Smooth muscle cell of the brain vasculature (primary cell): ENCODE results near the gene LHPP.
"Not testable (repeated sequence)": the region's sequence is repeated elsewhere in the genome, so short reads cannot be mapped to it uniquely, and the experiment has no call there.

Experiments
- DNase-seq: peaks from one replicate; pipeline ENCODE4 v3.0.0-alpha.2; 2012; ENCODE audit warnings: low read depth, low spot score

Gene LHPP

DNA sequence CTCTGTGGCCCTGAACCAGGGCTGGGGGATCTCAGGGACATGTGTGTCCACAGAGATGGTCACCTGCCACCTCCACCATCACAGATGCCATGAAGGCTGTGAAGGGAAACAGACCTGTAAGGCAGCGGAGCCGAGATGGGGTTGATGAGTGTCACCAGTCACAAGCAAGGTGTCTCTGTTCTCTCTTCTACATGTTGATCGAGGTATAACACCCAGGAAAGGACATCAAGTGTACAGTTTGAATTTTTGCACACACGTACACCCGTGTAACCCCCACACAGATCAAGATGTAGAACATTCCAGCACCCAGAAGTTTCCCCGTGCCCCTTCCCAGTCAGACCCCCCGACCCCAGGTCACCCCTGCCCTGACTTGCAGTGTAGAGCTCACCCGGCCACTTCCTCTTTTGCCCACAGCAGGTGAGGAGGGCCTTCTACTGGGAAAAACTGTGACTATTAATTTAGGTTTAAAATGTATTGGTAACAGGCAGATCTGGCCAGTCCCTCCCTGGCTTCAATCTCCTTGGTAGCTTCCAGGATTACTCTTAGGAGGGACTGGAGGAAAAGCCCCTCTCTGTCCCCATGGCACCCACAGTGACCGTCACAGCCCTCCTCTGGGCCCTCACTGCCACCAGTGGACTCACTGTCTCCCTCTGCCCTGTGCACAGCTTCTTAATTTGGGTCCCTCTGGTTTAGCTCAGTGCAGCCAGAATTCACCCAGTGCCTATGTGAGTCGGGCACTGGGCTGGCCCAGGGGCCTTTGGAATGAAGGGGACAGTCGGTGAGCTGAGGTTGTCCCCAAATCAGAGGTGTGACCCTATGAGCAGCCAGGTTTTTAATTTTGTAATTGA, 108.2 kb downstream of the LHPP start:
- no peak for DNase-seq

DNA sequence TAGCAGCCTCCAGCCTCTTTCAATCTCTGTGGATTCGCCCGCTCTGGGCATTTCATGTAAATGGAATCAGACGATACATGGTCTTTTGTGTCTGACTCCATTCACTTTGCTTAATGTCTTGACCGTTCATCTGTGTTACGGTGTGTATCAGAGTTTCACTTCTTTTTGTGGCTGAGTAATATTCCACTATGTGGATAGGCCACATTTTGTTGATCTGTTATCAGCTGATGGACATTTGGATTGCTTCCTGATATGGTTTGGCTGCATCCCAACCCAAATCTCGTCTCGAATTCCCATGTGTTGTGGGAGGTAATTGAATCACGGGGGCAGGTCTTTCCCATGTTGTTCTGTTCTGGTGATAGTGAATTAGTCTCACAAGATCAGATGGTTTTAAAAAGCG, 109.0 kb downstream of the LHPP start:
- DNase-seq: no peak

DNA sequence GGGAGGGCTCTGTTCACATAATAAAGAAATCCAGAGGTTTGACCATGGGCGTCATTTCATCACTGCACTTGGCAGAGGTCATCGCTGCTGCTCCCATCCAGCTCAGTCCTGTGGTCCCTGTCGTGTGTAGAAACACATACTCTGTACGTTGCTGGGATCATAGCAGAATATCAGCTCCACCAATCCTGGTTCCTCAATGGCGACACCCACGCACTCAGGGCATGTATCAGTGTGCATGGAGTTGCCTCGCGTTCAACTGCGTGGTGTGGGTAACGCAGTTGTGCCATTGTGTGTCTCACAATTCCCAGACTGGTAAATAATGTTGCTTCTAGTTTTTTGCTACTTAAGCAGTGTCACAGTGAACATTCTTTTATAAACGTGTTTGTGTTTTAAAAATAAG, 111.1 kb downstream of the LHPP start:
- DNase-seq: no peak

DNA sequence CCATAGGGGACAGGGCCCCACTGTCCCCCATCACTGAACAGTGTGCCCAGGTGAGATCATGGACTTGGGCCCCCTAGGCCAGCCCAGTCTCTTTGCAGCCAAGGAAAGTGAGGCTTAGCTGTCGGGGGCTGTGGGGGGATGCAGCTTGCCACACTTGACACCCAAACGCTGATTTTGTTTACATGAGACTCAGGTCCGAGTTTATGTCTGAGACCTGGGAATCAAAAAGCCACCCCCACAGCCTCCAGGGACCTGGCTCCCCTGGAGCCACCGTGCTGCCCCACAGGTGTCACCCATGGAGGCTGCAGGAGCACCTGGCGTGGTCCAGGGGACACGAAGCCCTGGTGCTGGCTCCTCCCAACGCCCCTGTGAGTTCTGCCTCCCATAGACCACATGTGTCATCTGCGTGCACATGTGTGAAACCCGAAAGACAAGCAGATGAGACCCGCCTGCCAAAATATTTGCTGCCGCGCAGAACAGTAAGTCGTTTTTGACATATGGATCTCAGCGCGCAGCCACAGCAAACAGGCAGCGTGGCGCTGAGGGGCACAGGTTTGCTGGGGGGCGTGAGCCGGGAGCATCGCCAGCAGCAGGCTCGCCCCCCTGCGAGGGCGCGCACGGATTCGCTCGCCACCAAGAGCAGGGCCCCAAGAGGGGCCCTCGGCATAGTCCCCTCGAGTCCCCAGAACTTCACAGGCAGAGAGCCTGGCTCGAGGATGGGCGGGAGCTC, 112.3 kb downstream of the LHPP start:
- DNase-seq: no peak

DNA sequence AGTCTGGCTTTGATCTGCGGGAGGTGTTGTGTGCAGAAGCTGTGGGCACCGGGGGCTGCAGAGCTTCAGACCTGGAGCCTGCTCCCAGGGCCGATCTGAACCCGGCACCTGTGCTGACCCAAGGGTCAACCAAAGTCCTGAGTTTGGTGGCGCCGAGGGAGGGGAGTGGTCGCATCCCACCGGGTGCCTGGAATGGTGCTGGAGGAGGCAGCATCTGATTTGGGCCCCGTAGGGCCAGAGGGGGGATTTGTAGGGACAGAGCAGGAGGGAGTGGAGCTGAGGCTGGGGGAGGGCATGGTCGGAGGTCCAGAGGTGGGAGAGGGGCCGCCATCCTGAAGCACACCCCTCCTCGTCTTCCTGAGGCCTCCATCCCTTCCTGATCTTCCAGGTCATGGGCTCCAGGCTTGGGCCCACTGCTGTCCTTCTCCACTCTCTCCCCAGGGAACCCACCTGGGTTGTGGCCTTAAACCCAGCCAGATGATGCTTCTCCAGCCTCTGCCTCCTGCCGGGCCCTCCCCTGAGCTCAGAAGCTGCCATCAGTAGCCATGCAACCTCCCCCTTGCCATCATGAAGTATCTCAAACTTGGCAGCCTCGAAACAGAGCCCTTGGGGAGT, 112.9 kb downstream of the LHPP start:
- DNase-seq: no peak

DNA sequence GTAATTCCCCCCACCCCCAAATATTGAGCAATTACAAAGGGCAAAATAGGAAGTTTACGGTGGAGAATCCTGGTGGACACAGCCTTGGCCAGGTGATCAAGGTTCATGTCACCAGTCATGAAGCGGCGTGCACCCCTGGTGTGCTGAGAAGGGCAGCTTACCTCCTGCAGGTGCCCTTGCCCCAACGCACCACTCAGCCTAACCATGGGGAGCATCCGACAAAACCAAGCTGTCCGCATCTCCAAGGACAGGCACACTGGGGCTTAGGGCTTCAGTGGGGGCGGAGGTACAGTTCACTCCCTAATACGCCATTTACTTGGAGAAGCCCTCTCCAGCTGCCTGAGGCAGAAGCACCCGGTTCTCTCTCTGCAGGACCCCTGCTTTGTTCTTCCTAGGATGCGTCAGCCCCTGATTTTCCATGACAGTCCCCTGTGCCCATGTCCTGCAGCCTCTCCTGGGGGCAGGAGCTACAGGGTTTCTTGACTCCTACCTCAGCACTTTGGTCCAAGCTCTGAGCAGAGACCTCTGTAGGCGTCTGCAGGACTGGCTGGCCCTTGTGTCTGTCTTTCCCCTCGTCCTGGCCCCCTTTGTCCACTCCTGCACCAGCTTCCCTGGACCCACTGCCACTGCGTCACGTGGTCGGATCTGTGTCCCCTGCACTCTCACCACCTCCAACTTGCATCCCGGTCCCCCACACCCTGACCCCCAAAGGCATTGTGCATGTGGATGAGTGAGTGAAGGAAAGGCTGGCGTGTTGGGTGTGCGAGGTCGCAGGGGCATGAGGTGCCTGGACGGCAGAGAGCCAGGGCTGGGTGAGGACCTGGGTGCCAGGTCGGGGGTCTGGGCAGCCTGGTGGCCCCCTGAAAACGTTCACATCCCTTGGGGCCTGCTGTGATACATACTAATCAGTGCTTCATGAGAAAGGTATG, 113.7 kb downstream of the LHPP start:
- DNase-seq: no peak

DNA sequence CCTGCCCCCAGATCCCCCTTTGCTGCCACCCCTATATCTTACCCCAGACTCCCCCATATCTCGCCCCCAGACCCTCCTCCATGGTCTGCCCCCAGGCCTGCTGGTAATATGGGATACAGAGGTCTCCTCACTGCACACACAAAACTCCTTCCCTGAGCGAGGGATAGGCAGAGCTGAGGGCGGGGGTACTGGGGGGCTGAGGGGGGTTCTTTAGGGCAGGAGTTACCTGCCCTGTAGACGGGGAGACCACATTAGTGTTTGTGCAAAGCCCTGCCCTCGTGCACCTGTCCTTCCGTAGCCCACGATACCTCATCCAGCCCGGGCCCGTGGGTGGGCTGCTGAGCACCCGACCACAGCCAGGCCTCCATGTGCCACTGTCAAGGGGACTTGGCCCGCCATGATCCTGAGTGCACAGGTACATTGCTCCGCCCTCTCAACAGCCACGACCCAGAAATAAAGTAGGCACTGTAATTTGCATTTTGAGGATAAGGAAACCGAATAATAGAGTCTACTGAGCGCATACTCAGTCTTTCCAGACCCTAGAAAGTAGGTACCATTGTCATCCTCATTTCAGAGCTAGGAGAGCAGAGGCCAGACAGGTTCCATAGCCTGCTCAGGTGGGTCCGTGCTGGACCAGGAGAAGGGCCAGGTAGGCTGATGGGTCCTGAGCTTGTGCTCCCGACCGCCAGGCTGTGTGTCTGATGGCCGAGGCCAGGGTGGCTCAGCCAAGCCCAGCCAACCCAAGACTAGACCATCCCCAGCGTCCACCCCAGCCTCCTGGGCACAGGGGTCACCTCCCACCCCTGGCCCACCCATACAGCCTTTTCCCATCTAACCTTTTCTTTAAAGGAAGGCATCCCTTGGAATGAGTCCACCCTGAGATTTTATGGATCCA, 115.2 kb downstream of the LHPP start:
- DNase-seq: no peak

DNA sequence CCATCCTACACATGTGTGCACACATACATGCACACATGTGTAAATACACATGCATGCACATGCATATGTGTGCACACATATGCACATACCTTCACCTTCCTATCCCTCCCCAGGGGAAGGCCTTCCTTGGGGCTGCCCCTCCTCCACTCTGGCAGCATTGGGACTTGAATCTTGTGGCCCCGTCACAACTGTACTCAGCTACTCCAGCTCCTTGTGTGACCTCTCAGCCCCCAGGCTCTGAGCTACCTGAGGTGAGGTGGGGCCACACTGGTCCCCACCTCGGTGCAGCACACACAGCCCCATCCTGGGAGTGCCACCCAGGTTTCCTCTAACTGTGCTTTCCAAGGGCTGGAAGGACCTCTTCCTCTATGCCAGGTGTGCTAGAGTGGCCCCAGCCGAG, 116.0 kb downstream of the LHPP start:
- DNase-seq: no peak

DNA sequence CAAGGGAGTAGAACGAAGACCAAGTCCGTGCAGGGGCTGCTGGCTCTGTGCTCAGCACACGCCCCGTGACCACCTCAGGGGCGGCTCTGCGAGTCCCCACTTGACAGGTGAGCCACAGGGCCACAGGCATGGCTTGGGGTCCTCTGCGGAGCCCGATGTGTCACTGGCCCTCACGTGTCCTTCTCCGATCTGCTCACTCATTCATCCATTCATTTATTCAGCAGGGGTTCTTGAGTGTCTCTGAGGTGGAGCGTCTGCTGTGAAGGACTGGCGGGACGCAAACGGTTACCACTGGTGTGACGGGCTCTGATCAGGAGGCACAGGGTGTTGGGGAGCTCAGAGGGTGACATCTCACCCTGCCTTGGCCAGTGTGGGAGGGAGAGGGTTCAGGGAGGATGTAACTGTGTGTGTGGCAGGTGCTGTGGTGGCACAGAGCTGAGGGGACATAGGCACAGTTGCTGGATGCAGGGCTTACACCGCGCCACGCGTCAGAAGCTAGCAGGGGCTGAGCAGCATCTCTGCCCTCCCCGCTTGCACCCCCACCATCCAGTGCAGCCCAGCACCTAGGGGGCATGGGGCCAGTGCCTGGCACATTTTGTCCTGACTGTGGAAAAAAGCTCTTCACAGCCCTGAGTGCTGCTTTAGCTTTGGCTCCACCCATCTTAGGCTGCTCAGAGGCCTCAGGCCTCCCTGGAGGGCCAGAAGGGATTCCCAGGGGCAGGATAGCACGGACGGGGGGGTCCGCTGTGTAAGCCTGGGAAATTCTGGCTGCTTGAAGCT, 116.8 kb downstream of the LHPP start:
- DNase-seq: no peak

DNA sequence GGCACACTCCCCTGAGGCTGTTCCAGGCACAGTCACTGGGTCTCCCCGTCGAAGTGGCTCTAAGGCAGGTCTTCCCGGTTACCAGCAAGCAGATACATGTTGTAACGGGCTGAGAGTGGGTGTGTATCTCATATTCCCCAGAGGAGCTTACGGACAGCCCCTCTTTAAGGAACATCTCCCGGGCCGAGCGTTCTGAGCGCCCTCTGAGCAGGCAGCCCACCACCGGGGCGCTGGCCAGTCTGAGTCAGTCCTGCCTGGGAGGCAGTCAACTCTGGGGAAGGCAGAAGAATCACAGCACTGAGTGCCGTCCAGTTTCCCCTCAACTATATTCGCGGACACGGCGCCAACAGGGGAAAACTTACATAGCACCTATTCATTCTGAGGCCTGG, 117.4 kb downstream of the LHPP start:
- no peak for DNase-seq

DNA sequence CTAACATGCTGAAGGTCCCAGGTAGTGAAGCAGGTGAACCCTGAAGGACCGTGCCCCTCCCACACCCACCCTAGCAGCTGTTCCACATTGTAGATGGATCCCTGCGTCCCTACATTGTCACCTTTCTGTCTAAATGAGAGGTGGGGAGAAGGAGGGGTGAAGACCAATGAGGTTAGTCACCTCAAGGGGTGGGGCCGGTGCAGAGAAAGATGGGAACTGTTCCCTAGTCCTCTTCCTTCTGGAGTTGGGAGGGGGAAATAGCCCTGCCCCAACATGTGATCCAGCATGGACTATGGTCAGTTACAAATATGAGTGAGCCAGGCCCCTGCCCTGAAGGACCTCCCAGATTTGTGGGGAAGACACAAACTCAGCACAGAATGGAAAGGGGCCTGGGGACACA, 124.5 kb downstream of the LHPP start:
- DNase-seq: no peak

DNA sequence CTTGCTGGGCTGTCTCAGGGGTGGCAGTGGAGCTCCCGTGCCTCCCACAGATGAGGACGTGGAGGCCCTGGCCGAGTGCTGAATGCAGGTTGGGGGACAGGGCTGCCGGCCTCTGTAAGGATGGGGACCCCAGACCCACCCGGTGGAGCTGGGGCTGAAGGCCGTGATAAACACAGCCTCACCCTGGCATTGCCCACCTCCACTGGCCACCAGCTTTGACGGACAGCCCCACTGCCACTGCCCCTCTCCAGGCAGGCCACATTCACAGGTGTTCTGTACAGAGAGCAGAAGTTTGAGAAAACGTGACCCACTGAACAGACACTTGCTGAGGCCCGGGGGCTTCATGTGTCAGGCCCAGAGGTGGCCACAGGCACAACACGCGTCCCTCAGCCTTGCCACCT, 126.2 kb downstream of the LHPP start:
- DNase-seq: no peak

DNA sequence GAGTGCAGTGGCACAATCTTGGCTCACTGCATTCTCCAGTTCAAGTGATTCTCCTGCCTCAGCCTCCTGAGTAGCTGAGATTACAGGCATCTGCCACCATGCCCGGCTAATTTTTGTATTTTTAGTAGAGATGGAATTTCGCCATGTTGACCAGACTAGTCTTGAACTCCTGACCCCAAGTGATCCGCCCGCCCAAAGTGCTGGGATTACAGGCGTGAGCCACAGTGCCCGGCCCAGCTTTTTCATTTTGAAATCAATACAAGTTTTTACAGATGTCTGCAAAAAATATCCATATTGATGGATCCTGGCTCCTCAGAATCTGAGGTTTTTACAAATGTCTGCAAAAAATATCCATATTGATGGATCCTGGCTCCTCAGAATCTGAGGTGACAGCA, 126.7 kb downstream of the LHPP start:
- DNase-seq: not testable (repeated sequence)

DNA sequence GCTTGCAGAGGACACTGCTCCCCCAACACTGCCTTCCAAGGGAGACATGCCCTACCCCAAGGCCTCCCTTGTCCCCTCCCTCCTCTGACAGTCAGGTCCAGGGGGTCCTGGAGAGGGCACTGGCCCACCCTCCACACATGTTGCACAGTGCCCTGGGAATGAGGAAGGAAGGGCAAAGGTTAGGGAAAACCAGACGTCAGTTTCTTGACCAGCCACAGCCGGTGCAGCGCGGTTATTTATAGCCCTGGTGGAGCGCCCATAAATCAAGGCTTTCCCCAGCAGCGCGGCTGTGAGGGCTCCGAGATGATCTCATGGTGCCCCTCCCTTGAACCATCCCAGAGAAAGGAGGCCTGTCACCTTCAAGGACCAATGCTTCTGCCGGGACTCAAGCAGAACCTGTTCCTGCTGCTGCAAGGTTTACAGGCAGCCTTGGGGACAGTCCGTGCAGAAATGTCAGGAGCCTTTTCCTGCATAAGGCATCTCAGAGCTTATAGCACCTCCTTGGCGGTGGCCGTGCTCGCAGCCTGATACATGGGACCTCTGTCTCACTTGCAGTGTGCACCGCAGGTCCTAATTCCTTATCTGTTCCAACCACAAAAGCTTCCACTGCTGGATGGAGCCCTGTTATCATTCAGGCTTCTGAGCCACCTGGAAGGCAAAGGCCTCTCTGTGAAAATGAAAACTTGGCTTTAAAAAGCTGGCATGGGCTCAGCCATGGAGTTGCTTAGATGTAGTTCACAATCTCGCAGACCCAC, 127.3 kb downstream of the LHPP start:
- DNase-seq: no peak

DNA sequence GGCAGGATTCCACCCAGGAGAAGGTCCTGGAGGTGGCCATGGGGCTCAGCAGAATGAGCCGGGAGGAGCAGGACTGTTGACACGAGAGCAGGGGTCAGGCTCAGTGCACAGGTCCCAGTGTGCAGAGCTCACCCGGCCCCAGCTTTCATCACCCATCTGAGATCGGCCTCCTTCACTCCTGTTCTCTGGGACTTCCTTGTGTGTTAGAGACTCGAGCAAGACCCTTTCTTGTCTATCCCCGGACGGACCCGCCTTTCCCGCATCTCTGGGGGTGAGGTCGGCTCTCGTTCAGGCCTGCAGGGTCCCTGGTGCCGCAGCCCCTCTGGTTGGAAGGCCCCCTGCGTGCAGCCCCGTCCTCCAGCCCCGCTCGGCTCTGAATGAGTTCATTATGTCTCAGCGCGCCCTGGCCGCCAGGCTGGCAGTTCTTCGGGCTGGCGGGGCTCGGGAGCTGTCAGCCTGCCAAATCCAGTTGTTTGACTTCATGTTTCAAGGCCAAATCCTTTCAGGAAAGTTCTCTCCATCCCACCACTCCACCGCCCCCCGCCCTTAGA, 127.9 kb downstream of the LHPP start:
- no peak for DNase-seq

DNA sequence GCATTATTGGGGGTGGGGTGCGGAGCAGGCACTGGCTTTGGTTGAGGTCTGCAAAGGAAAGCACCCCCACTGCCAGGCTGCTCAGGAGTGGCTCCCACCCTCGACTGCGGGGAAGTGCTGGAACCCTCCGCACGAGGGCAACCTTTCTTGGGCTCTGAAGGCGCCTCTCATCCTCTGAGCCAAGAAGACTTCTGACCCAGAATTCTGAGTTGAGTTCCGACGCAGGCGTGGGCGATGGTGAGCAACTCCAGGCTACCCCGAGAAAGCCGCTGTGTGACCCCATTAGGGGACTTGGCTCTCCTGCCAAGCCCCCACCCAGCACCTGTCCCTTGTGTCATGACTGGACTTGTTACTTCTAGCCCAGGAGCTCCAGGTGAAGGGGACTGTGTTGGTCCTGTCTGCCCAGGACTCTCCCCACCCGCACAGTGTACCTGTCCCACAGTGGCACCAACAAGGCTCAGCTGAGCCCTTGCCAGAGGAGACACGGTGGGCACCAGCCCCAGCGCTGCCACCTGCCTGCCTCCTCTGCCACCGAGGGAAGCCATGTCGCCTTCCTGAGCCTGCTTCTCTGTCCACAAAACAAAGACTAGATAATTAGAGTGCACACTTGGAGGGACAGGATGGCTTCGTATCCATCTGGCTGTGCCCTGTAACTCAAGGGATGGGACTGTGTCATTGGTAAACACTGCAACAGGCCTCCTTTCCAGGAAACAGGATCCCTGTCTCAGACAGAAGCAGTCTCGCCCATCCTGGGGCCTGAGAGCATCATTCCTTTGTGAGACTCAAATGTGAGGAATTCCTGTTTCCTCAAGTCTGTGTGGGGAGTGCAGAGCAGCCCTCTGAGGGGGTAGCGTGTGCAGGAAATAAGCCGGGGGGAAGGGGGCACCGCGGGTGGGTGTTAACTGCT, 128.8 kb downstream of the LHPP start:
- DNase-seq: no peak

DNA sequence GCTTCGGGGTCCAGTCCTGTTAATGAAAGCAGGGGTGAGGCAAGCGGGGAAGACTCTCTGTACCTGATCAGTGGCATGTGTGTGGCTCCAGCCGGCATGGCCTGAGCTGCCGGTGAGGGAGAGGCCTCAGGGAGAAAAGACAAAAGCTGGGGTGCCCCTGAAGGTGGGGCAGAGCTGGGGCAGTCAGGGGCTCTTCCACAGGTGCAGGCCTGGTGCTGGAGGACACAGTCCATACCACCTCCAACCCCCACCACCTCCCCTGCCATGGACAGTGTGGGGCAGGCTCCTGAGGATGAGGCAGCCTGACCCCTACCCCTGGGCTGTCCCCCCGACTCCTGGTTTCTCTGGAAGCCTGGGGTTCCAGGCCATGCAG, 129.5 kb downstream of the LHPP start:
- no peak for DNase-seq

DNA sequence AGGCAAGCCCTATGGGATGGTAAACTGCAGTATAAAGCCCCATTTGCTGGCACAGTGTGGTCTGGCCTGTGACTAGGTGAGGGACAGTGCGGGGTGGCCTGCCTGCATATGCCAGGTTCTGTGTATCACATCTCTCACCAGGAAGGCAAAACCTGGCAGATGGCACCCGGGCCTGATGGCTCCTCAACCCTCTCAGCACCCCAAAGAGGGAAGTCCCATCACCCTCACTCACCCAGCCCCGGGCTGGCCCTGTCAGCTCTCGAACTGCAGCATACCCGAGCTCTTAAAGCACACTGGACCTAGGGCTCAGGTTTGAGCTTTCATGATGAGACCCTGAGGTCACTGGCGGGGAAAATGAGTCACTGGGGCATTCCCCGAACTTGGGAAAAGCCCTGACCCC, 130.5 kb downstream of the LHPP start:
- no peak for DNase-seq
